Hematopoietic multipotent progenitor cell treated with erythropoietin and hydrocortisone succinate and interleukin-3 and kit ligand, for 8 days (in vitro differentiated cells): ENCODE measurements around the gene CD3G.
"Not testable (repeated sequence)": the region's sequence is repeated elsewhere in the genome, so short reads cannot be mapped to it uniquely, and the experiment has no call there.

ENCODE experiments used
- DNase-seq: peaks from one replicate; pipeline ENCODE4 v3.0.0-alpha.2; 2015

The CD3G gene

DNA sequence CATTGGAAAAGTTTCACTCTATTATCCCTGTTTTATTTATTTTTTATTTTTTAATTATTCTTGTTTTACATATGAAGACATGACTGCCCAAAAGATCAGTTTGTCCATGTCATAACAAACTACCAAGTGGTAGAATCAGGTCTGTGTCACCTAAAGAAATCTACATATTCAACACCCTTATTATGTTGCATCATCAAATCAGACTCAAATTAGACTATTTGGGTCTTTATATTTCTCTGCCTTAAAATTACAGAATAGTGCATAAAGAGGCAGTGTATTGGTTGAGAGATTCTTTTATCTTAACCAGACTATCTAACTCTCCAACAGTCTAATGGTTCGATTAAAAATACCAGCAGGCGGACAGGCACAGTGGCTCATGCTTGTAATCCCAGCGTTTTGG is 38.8 kb downstream of the CD3G start:
- DNase-seq: no peak

DNA sequence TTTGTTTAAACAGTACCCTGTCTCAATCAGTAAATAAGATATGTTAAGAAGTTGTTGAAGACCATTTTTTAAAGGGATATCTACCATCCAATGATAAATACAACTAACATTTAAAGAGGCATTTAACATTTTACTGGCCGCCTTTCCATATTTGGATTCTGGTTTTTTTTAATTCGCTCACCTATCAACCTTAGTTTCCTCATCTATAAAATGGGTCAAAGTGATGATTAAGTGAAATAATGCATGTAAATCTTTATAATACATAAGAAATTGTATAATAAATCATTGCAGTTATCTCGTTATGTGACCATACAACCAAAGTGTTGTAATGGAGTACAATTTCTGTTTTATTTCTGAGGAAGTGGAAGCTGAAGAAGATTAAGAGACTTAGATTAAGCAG is 39.5 kb downstream of the CD3G start:
- no peak for DNase-seq

GRCh38 chr11:118396097-118396501 is 52.0 kb downstream of the CD3G start:
- no peak for DNase-seq

DNA sequence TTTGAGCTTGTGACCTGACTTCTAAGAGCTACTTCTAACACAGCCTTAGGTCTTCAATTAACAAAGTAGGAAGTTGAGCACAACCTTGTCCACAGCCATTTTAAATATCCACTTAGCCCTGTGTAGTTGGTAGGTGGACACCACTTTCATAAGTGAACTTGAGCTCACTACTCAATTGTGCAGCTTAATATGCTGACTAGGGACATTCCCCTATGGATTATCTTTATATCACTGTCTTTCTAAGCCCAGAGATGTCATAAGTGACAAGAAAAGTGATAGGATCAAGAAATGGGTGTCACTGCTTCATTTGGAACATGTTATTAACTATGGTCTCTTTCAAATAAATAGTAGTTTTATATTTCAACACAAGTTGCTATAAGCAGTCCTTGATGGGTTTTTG is 53.3 kb downstream of the CD3G start:
- DNase-seq: no peak

GRCh38 chr11:118398791-118399559 is 54.8 kb downstream of the CD3G start:
- DNase-seq: peak; percentile 13

GRCh38 chr11:118401151-118401879 is 57.2 kb downstream of the CD3G start, which contains the start of gene ATP5MG:
Gene ATP5MG, plus strand, starts transcription at chr11:118401606. Its CDS starts 60 bp downstream, at chr11:118401666.
- peak; percentile 93 for DNase-seq

- DNase-seq: peak; percentile 11
These were observed 57.9 kb downstream of the CD3G start for GRCh38 chr11:118401880-118402590.

DNA sequence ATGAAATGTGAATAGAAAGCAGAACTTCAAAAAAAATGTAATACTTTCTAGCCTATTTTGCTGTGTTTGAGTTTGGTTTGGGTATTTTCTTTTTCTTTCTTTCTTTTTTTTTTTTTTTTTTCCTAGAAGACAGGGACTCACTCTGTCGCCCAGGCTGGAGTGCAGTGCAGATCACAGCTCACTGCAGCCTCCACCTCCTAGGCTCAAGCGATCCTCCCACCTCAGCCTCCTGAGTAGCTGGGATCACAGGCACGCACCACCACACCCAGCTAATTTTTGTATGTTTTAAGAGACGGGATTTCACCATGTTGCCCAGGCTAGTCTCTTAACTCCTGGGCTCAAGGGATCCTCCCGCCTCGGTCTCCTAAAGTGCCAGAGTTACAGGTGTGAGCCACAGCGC is 58.5 kb downstream of the CD3G start:
- DNase-seq: not testable (repeated sequence)
